ENCODE results near the gene TMEM132E. TPM values are rescaled to one million over a fixed set of nuclear protein-coding genes. Genes with fewer than 3 reads are reported as not detected.

Gene TMEM132E
- total and polyA plus RNA-seq, 10 of the 15 experiments (the other 5 are each of a cell fraction or from before 2014, with no cell fraction given): not detected

DNA sequence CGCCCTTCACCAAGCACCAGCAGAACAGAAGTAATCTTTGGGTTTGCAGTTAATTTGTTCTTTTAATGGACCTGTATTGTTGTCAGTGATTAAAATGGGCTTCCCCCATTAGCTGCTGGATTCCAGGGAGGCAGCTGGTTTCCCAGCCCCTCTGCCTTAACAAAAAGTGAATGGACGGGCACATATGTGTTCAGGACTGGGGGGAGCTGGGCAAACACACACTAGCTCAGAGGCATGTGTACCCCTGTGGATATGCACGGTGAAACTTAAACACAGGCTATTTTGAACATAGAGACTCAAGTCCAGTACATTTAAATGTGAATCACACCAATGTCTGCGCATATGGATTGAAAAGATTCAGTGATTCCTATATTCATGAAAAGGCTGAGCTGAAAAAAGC, 25.5 kb upstream of the TMEM132E start (continued):
- TF ChIP-seq MEF2B (IDR thresholded peaks at IDR 0.05; ENCODE audit: partially characterized antibody, poor library complexity, severe bottlenecking) (no peak), ESRRA (IDR thresholded peaks at IDR 0.05; ENCODE audit: low read length) (no peak), BRCA1 (IDR thresholded peaks at IDR 0.05; ENCODE audit: low read depth, low read length) (no peak)
- TF ChIP-seq, protein P1, sequence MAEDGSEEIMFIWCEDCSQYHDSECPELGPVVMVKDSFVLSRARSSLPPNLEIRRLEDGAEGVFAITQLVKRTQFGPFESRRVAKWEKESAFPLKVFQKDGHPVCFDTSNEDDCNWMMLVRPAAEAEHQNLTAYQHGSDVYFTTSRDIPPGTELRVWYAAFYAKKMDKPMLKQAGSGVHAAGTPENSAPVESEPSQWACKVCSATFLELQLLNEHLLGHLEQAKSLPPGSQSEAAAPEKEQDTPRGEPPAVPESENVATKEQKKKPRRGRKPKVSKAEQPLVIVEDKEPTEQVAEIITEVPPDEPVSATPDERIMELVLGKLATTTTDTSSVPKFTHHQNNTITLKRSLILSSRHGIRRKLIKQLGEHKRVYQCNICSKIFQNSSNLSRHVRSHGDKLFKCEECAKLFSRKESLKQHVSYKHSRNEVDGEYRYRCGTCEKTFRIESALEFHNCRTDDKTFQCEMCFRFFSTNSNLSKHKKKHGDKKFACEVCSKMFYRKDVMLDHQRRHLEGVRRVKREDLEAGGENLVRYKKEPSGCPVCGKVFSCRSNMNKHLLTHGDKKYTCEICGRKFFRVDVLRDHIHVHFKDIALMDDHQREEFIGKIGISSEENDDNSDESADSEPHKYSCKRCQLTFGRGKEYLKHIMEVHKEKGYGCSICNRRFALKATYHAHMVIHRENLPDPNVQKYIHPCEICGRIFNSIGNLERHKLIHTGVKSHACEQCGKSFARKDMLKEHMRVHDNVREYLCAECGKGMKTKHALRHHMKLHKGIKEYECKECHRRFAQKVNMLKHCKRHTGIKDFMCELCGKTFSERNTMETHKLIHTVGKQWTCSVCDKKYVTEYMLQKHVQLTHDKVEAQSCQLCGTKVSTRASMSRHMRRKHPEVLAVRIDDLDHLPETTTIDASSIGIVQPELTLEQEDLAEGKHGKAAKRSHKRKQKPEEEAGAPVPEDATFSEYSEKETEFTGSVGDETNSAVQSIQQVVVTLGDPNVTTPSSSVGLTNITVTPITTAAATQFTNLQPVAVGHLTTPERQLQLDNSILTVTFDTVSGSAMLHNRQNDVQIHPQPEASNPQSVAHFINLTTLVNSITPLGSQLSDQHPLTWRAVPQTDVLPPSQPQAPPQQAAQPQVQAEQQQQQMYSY (CRISPR knock-in tag; IDR thresholded peaks at IDR 0.05): no peak
- TF ChIP-seq, protein P2, sequence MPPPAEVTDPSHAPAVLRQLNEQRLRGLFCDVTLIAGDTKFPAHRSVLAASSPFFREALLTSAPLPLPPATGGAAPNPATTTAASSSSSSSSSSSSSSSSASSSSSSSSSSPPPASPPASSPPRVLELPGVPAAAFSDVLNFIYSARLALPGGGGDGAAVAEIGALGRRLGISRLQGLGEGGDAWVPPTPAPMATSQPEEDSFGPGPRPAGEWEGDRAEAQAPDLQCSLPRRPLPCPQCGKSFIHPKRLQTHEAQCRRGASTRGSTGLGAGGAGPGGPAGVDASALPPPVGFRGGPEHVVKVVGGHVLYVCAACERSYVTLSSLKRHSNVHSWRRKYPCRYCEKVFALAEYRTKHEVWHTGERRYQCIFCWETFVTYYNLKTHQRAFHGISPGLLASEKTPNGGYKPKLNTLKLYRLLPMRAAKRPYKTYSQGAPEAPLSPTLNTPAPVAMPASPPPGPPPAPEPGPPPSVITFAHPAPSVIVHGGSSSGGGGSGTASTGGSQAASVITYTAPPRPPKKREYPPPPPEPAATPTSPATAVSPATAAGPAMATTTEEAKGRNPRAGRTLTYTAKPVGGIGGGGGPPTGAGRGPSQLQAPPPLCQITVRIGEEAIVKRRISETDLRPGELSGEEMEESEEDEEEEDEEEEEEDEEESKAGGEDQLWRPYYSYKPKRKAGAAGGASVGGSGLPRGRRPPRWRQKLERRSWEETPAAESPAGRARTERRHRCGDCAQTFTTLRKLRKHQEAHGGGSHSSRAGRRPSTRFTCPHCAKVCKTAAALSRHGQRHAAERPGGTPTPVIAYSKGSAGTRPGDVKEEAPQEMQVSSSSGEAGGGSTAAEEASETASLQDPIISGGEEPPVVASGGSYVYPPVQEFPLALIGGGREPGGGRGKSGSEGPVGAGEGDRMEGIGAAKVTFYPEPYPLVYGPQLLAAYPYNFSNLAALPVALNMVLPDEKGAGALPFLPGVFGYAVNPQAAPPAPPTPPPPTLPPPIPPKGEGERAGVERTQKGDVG (CRISPR knock-in tag; IDR thresholded peaks at IDR 0.05): no peak
- TF ChIP-seq, protein P3, sequence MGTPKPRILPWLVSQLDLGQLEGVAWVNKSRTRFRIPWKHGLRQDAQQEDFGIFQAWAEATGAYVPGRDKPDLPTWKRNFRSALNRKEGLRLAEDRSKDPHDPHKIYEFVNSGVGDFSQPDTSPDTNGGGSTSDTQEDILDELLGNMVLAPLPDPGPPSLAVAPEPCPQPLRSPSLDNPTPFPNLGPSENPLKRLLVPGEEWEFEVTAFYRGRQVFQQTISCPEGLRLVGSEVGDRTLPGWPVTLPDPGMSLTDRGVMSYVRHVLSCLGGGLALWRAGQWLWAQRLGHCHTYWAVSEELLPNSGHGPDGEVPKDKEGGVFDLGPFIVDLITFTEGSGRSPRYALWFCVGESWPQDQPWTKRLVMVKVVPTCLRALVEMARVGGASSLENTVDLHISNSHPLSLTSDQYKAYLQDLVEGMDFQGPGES (IDR thresholded peaks at IDR 0.05): no peak

Data from GM12878 (cell line).